ENCODE results near the gene WDR43.

- no peak for TF ChIP-seq POLR2A (IDR thresholded peaks at IDR 0.05)
- TF ChIP-seq, protein P1, sequence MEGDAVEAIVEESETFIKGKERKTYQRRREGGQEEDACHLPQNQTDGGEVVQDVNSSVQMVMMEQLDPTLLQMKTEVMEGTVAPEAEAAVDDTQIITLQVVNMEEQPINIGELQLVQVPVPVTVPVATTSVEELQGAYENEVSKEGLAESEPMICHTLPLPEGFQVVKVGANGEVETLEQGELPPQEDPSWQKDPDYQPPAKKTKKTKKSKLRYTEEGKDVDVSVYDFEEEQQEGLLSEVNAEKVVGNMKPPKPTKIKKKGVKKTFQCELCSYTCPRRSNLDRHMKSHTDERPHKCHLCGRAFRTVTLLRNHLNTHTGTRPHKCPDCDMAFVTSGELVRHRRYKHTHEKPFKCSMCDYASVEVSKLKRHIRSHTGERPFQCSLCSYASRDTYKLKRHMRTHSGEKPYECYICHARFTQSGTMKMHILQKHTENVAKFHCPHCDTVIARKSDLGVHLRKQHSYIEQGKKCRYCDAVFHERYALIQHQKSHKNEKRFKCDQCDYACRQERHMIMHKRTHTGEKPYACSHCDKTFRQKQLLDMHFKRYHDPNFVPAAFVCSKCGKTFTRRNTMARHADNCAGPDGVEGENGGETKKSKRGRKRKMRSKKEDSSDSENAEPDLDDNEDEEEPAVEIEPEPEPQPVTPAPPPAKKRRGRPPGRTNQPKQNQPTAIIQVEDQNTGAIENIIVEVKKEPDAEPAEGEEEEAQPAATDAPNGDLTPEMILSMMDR (IDR thresholded peaks at IDR 0.05), result no peak
Observed at GRCh38 chr2:28991460-28991859, 97.0 kb downstream of the WDR43 start.

All from transverse colon (tissue), 3 donors.